Mesenchymal stem cell (in vitro differentiated cells and primary cell): ENCODE data around the gene RGP1.

ENCODE experiments used
- DNase-seq: peaks from one replicate; pipeline ENCODE4 v3.0.0-alpha.2; 2013
- H2AFZ ChIP-seq: one replicate; pipeline ENCODE4 v1.6.1; 2013; ENCODE audit warnings: low read depth, mild to moderate bottlenecking, control low read depth, inconsistent platforms, low read length, moderate library complexity
- H2AK5ac ChIP-seq: 2 replicates; pipeline ENCODE4 v1.6.1; 2013; ENCODE audit warnings: low read length, moderate library complexity, mild to moderate bottlenecking, inconsistent platforms; ENCODE audit not compliant: severe bottlenecking
- H2BK120ac ChIP-seq: one replicate; pipeline ENCODE4 v1.6.1; 2013; ENCODE audit warnings: low read depth, mild to moderate bottlenecking, inconsistent platforms, low read length, moderate library complexity
- H2BK12ac ChIP-seq, 2 experiments: one replicate each; pipeline ENCODE4 v1.6.1; 2013; ENCODE audit warnings: inconsistent platforms in 2 of 2, low read length in 2 of 2, mild to moderate bottlenecking in 2 of 2, moderate library complexity in 2 of 2, control low read depth in 1 of 2
- H2BK15ac ChIP-seq: one replicate; pipeline ENCODE4 v1.6.1; 2013; ENCODE audit warnings: mild to moderate bottlenecking, low read depth, inconsistent platforms; ENCODE audit not compliant: poor library complexity, severe bottlenecking
- H2BK5ac ChIP-seq: 2 replicates; pipeline ENCODE4 v1.6.1; 2013; ENCODE audit warnings: low read depth, mild to moderate bottlenecking, low read length, control low read depth, inconsistent platforms; ENCODE audit not compliant: poor library complexity, severe bottlenecking
- H3K14ac ChIP-seq, 2 experiments: one replicate each; pipeline ENCODE4 v1.6.1; 2013; ENCODE audit warnings: inconsistent platforms in 2 of 2, low read length in 2 of 2, control low read depth in 1 of 2, mild to moderate bottlenecking in 1 of 2, moderate library complexity in 1 of 2
- H3K18ac ChIP-seq, 2 experiments: one replicate each; pipeline ENCODE4 v1.6.1; 2013; ENCODE audit warnings: inconsistent platforms in 2 of 2, low read length in 2 of 2, control low read depth in 1 of 2, low read depth in 1 of 2, mild to moderate bottlenecking in 1 of 2
- H3K23ac ChIP-seq, 2 experiments: one replicate each; pipeline ENCODE4 v1.6.1; 2013; ENCODE audit warnings: inconsistent platforms in 2 of 2, low read length in 2 of 2, mild to moderate bottlenecking in 2 of 2, moderate library complexity in 2 of 2, control low read depth in 1 of 2
- H3K27ac ChIP-seq: 2 replicates; pipeline ENCODE4 v1.5.1; 2013; ENCODE audit warnings: mild to moderate bottlenecking, moderate library complexity, low read length, control low read depth, inconsistent platforms; ENCODE audit not compliant: poor library complexity, severe bottlenecking
- H3K27me3 ChIP-seq, 2 experiments: 2 replicates each; pipeline versions ENCODE4 v1.6.1 to v1.7.0; 2013; ENCODE audit warnings: low read length in 2 of 2, mild to moderate bottlenecking in 2 of 2, moderate library complexity in 2 of 2, control low read depth in 1 of 2, inconsistent platforms in 1 of 2; ENCODE audit not compliant: control insufficient read depth in 1 of 2, insufficient read depth in 1 of 2
- H3K36me3 ChIP-seq, 2 experiments: 2 replicates each; pipeline versions ENCODE4 v1.6.1 to v1.7.0; 2013; ENCODE audit warnings: low read length in 2 of 2, control low read depth in 1 of 2, inconsistent platforms in 1 of 2, low read depth in 1 of 2, mild to moderate bottlenecking in 1 of 2; ENCODE audit not compliant: insufficient read depth in 2 of 2, control insufficient read depth in 1 of 2
- H3K4ac ChIP-seq, 2 experiments: one replicate each; pipeline ENCODE4 v1.6.1; 2013; ENCODE audit warnings: inconsistent platforms in 2 of 2, low read length in 2 of 2, mild to moderate bottlenecking in 2 of 2, moderate library complexity in 2 of 2, control low read depth in 1 of 2, low read depth in 1 of 2
- H3K4me1 ChIP-seq: 2 replicates; pipeline ENCODE4 v1.6.1; 2013; ENCODE audit warnings: low read depth, low read length, control low read depth; ENCODE audit not compliant: control insufficient read depth, insufficient read depth
- H3K4me2 ChIP-seq: 2 replicates; pipeline ENCODE4 v1.6.1; 2013; ENCODE audit warnings: low read length, mild to moderate bottlenecking, inconsistent platforms; ENCODE audit not compliant: poor library complexity, severe bottlenecking
- H3K4me3 ChIP-seq, 2 experiments: 2 replicates each; pipeline versions ENCODE4 v1.5.1 to v1.7.0; 2013; ENCODE audit warnings: low read length in 2 of 2, mild to moderate bottlenecking in 2 of 2, control low read depth in 1 of 2, low read depth in 1 of 2; ENCODE audit not compliant: insufficient read depth in 1 of 2
- H3K79me1 ChIP-seq: replicated peaks from 2 replicates; pipeline ENCODE4 v1.6.1; 2013; ENCODE audit warnings: mild to moderate bottlenecking, control low read depth, low read length, inconsistent platforms; ENCODE audit not compliant: poor library complexity, severe bottlenecking
- H3K9ac ChIP-seq: 2 replicates; pipeline ENCODE4 v1.7.0; 2013; ENCODE audit warnings: mild to moderate bottlenecking, low read length, moderate library complexity
- H3K9me3 ChIP-seq: 2 replicates; pipeline ENCODE4 v1.7.0; 2013; ENCODE audit warnings: mild to moderate bottlenecking, low read length; ENCODE audit not compliant: control insufficient read depth
- H4K8ac ChIP-seq: one replicate; pipeline ENCODE4 v1.6.1; 2013; ENCODE audit warnings: inconsistent platforms, mild to moderate bottlenecking, low read length, moderate library complexity
- H4K91ac ChIP-seq: one replicate; pipeline ENCODE4 v1.6.1; 2013; ENCODE audit warnings: mild to moderate bottlenecking, low read length, inconsistent platforms
- WGBS: methylation state at CpG from one replicate; pipeline ENCODE4 v1.1.7; 2013; ENCODE audit warnings: mixed read lengths; 5-methylcytosine and 5-hydroxymethylcytosine counted together

The RGP1 gene

DNA sequence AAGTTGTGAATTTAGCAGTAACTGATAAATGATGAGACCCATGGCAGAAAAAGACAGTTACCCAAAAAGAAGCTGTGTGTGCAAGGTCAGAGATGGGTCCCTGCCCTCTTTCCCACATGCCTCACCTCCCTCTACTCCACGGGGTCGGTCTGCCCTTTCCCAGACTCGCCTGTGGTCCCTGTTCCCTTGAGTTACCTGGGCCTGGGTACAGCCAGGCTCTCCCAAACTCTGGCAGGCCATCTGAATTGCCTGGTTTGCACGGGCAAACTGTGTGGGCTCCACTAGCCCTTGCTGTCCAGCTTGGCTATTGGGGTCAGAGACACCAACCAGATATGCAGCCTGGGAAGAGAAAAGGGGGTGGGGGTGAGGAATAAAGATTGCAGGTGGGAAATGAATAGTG is 40.9 kb upstream of the RGP1 start:
- H3K9ac ChIP-seq = no peak overlapping the region
- H2BK5ac ChIP-seq = no peak overlapping the region
- no peak overlapping the region for H3K14ac ChIP-seq
- H3K4me1 ChIP-seq = no peaks in the 10 kb centered on the region
- peaks cover 83 to 94% of the 10 kb centered on the region in 2 experiments for H3K36me3 ChIP-seq
- H3K18ac ChIP-seq = no peak overlapping the region
- H2BK120ac ChIP-seq = no peak overlapping the region
- no peak overlapping the region for H3K4me3 ChIP-seq
- DNase-seq = no peak
- H2BK15ac ChIP-seq = no peak overlapping the region
- peaks cover 61% of the 10 kb centered on the region for H3K79me1 ChIP-seq
- no peak overlapping the region for H3K27ac ChIP-seq
- 98% methylated on average over 4 of the region's 4 CpGs for WGBS
- no peak overlapping the region for H2AK5ac ChIP-seq
- no peaks in the 10 kb centered on the region for H3K9me3 ChIP-seq
- H3K4ac ChIP-seq = no peak overlapping the region
- H4K8ac ChIP-seq = no peak overlapping the region
- H2BK12ac ChIP-seq = no peak overlapping the region
- no peak overlapping the region for H3K23ac ChIP-seq
- H3K27me3 ChIP-seq = no peaks in the 10 kb centered on the region
- no peak overlapping the region for H2AFZ ChIP-seq
- no peak overlapping the region for H4K91ac ChIP-seq
- no peak overlapping the region for H3K4me2 ChIP-seq

- no peak overlapping the region for H3K27ac ChIP-seq
- WGBS = 95% methylated on average over 7 of the region's 7 CpGs
- no peak overlapping the region for H2BK120ac ChIP-seq
- peaks cover 4% of the 10 kb centered on the region for H3K4me1 ChIP-seq
- H3K14ac ChIP-seq = no peak overlapping the region
- no peak overlapping the region for H2BK5ac ChIP-seq
- H4K8ac ChIP-seq = no peak overlapping the region
- H3K36me3 ChIP-seq = peaks cover 76 to 94% of the 10 kb centered on the region in 2 experiments
- H3K4me2 ChIP-seq = no peak overlapping the region
- H3K9ac ChIP-seq = no peak overlapping the region
- peaks cover 56% of the 10 kb centered on the region for H3K79me1 ChIP-seq
- H2BK12ac ChIP-seq = no peak overlapping the region
- no peak for DNase-seq
- H3K23ac ChIP-seq = no peak overlapping the region
- H4K91ac ChIP-seq = no peak overlapping the region
- H3K4me3 ChIP-seq = no peak overlapping the region
- H2AK5ac ChIP-seq = no peak overlapping the region
- no peaks in the 10 kb centered on the region for H3K9me3 ChIP-seq
- H2BK15ac ChIP-seq = no peak overlapping the region
- no peak overlapping the region for H2AFZ ChIP-seq
- H3K4ac ChIP-seq = no peak overlapping the region
- no peak overlapping the region for H3K18ac ChIP-seq
- H3K27me3 ChIP-seq = no peaks in the 10 kb centered on the region
These were observed 38.1 kb upstream of the RGP1 start for GRCh38 chr9:35710818-35711500.

DNA sequence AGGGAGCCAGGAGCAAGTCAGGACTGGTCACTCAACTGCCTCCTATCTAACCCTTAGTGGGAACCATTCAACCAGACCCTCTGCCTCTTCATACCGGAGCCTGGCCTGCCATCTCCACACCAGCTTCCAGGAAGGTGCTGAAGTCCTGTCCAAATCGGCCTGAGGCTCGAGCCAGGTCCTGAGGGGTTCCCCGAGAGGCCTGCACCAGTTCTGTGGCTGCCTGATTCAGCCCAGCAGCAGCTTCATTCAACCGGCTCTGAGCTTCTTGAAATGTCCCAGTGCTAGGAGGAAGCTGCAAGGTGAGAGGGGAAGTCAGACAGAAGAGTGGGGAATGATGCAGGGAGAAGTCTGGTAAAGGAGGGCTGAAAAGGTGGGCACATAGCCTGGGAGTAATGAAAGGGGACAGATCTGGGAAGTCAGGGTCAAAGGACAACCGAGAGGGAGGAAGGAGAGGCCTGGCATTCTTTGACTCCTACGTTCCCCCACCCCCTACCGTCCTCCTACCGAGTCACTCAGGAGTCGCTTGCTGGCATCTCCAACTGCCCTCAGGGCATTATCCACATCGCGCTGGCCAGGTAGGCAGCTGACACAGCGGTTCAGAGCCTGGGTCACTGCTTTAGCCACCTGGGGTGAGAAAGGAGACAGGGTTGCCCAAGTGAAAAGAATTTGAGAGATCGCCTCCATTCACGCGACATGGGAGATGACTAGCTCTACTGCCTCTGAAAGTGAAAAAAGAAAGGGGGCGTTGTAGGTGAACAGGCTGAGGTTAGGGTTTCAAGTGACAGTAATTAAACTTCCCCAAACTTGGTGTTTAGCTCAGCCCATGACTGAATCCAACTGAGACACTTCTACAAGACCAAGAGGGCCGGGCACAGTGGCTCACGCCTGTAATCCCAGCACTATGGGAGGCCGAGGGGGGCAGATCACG is 37.3 kb upstream of the RGP1 start:
- no peak overlapping the region for H2BK5ac ChIP-seq
- H2BK12ac ChIP-seq = no peak overlapping the region
- H3K79me1 ChIP-seq = peaks cover 48% of the 10 kb centered on the region
- H3K4me1 ChIP-seq = peaks cover 4% of the 10 kb centered on the region
- H2BK120ac ChIP-seq = no peak overlapping the region
- H3K9me3 ChIP-seq = no peaks in the 10 kb centered on the region
- H3K27ac ChIP-seq = no peak overlapping the region
- no peak overlapping the region for H3K18ac ChIP-seq
- WGBS = 97% methylated on average over 21 of the region's 21 CpGs
- no peak overlapping the region for H2BK15ac ChIP-seq
- no peak overlapping the region for H4K8ac ChIP-seq
- DNase-seq = no peak
- H3K36me3 ChIP-seq = peaks cover 74 to 94% of the 10 kb centered on the region in 2 experiments
- no peak overlapping the region for H2AK5ac ChIP-seq
- no peak overlapping the region for H3K14ac ChIP-seq
- no peak overlapping the region for H3K23ac ChIP-seq
- no peak overlapping the region for H2AFZ ChIP-seq
- no peak overlapping the region for H3K4ac ChIP-seq
- H3K9ac ChIP-seq = no peak overlapping the region
- H3K27me3 ChIP-seq = no peaks in the 10 kb centered on the region
- H3K4me3 ChIP-seq = no peak overlapping the region
- H3K4me2 ChIP-seq = no peak overlapping the region
- H4K91ac ChIP-seq = no peak overlapping the region

DNA sequence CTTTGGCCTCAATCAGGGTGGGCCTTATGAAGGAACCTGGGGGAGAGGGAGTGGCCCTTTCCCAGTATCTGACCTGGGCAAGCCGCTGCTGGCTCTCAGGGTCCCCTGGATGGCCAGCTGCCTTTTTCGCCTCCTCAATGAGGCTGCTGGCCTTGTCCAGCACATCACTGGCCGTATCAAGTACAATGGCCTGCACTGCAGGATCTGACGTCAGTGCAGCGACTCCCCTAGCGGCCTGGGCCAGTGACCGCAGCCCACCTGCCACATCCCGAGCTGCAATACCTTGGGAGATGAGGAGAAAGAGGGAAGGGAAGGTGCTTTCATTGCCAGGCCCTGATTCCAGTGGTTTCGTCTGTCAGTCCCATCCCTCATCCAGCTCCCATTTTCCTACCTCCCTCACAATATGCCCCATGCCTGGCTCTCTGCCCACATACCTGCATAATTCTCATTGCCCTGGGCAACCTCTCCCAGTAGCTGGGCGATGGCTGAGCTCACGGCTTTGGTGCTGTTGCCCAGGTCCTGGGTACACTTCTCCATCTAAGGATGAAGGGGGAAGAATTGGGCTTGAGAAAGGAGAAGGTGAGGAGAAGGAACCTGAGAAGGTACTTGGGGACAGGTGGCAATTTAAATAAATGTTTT is 36.2 kb upstream of the RGP1 start:
- Histone ChIP-seq H3K27ac (no peak overlapping the region), H2BK5ac (no peak overlapping the region), H2AK5ac (no peak overlapping the region), H3K14ac (no peak overlapping the region), H3K4me1 (peaks cover 7% of the 10 kb centered on the region), H2BK15ac (no peak overlapping the region), H3K36me3 (peaks cover 74 to 94% of the 10 kb centered on the region in 2 experiments), H3K9ac (no peak overlapping the region), H2AFZ (no peak overlapping the region), H3K27me3 (no peaks in the 10 kb centered on the region), H3K4ac (no peak overlapping the region), H3K4me3 (no peak overlapping the region), H3K79me1 (peaks cover 48% of the 10 kb centered on the region), H3K23ac (no peak overlapping the region), H3K4me2 (no peak overlapping the region), H2BK120ac (no peak overlapping the region), H3K18ac (no peak overlapping the region), H2BK12ac (no peak overlapping the region), H3K9me3 (no peaks in the 10 kb centered on the region), H4K8ac (no peak overlapping the region), H4K91ac (no peak overlapping the region)
- no peak for DNase-seq
- 95% methylated on average over 10 of the region's 11 CpGs for WGBS
